Measurements from ENCODE around the gene HDGF. TPM values are rescaled to one million over a fixed set of nuclear protein-coding genes. Genes with fewer than 3 reads are reported as not detected.

Gene HDGF
- total RNA-seq, 2 donors from 2014 or later: 93.5 to 118 TPM

DNA sequence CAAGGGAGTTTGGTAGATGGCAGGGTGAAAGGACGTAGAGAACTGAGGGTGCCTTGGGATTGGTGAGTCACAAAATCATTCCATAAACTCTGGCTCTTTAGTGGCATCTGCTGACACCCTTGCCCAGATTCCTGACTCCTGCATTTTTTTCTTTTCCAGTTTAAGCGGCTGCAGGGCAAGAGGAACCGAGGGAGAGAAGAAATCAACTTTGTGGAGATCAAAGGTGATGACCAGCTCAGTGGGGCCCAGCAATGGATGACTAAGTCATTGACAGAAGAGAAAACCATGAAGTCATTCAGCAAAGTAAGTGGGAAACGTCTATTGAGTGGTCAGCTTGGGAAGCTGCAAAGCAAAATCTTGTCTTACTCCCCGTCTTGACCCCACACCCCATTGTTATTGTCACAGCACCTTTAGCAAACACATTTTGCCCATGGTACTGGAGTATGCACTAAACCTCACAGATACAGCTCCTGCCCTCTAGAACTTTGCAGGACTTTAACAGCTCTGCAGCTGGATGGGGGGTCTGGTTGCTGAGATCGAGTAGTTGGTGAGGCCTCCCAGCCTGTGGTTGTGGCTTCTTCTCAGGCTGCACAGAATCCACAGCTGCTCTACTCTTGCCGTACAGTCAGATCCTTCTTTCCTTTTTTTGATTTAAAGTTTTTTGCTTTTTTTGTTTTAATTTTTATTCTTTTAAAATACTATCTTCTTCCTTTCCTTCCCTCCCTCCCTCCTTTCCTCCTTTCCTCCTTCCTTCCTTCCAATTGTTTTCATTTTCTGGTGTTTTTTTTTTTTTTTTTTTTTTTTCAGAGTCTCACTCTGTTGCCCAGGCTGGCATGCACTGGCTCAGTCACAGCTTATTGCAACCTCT lies 43.3 kb upstream of the HDGF start:
- Histone ChIP-seq H3K27ac (no peak overlapping the region), H3K27me3 (replicated peaks; ENCODE audit: insufficient read depth) (no peaks in the 10 kb centered on the region), H3K4me1 (ENCODE audit: control insufficient read depth in 1 of 2, low read depth in 2 of 2) (no peaks in the 10 kb centered on the region), H3K9me3 (no peaks in the 10 kb centered on the region), H3K4me3 (no peak overlapping the region), H3K36me3 (peaks cover 69% of the 10 kb centered on the region)
- ATAC-seq (ENCODE audit: insufficient number of reproducible peaks, low FRiP score, low read depth): no peak
- TF ChIP-seq, protein P1, sequence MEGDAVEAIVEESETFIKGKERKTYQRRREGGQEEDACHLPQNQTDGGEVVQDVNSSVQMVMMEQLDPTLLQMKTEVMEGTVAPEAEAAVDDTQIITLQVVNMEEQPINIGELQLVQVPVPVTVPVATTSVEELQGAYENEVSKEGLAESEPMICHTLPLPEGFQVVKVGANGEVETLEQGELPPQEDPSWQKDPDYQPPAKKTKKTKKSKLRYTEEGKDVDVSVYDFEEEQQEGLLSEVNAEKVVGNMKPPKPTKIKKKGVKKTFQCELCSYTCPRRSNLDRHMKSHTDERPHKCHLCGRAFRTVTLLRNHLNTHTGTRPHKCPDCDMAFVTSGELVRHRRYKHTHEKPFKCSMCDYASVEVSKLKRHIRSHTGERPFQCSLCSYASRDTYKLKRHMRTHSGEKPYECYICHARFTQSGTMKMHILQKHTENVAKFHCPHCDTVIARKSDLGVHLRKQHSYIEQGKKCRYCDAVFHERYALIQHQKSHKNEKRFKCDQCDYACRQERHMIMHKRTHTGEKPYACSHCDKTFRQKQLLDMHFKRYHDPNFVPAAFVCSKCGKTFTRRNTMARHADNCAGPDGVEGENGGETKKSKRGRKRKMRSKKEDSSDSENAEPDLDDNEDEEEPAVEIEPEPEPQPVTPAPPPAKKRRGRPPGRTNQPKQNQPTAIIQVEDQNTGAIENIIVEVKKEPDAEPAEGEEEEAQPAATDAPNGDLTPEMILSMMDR (IDR thresholded peaks at IDR 0.05): no peak
- DNase-seq (ENCODE audit: low spot score): no peak

GRCh38 chr1:156789621-156790318 lies 38.3 kb upstream of the HDGF start:
- TF ChIP-seq, protein P1 (IDR thresholded peaks at IDR 0.05): no peak
- DNase-seq (ENCODE audit: low spot score): no peak
- Histone ChIP-seq H3K9me3 (no peaks in the 10 kb centered on the region), H3K27ac (no peak overlapping the region), H3K27me3 (replicated peaks; ENCODE audit: insufficient read depth) (no peaks in the 10 kb centered on the region), H3K4me3 (no peak overlapping the region), H3K4me1 (ENCODE audit: control insufficient read depth in 1 of 2, low read depth in 2 of 2) (no peaks in the 10 kb centered on the region), H3K36me3 (peaks cover 48% of the 10 kb centered on the region)
- ATAC-seq (ENCODE audit: insufficient number of reproducible peaks, low FRiP score, low read depth): no peak

DNA sequence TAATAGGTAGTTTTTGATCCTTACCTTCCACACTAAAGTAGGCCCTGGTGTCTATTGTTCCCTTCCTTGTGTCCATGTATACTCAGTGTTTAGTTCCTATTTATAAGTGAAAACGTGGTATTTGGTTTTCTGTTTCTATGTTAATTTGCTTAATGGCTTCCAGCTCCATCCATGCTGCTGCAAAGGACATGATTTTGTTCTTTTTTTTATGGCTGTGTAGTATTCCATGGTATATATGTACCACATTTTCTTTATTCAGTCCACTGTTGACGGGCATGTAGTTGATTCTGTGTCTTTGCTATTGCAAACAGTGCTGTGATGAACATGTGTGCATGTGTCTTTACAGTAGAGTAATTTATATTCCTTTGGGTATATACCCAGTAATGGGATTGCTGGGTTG lies 36.7 kb upstream of the HDGF start:
- peaks cover 48% of the 10 kb centered on the region for H3K36me3 ChIP-seq

DNA sequence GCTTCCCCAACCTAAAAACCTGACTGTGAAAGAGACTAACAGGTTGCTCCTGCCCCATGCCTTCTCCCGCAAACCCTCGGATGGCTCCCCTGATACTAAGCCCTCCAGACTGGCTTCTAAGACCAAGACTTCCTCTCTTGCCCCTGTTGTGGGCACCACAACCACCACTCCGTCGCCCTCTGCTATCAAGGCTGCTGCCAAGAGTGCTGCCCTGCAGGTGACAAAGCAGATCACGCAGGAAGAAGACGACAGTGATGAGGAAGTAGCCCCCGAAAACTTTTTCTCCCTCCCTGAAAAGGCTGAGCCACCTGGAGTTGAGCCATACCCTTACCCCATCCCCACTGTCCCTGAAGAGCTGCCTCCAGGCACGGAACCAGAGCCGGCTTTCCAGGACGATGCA lies 35.2 kb upstream of the HDGF start:
- TF ChIP-seq, protein P1 (IDR thresholded peaks at IDR 0.05): no peak
- ATAC-seq (ENCODE audit: insufficient number of reproducible peaks, low FRiP score, low read depth): no peak
- Histone ChIP-seq H3K27me3 (replicated peaks; ENCODE audit: insufficient read depth) (no peaks in the 10 kb centered on the region), H3K4me1 (ENCODE audit: control insufficient read depth in 1 of 2, low read depth in 2 of 2) (peaks cover 0 to 4% of the 10 kb centered on the region in 2 donors), H3K36me3 (peaks cover 45% of the 10 kb centered on the region), H3K27ac (no peak overlapping the region), H3K9me3 (no peaks in the 10 kb centered on the region), H3K4me3 (no peak overlapping the region)
- DNase-seq (ENCODE audit: low spot score): no peak

More for the DNA sequence above, 36.7 kb upstream of the HDGF start:
- Histone ChIP-seq H3K4me1 (ENCODE audit: control insufficient read depth in 1 of 2, low read depth in 2 of 2) (no peaks in the 10 kb centered on the region), H3K9me3 (no peaks in the 10 kb centered on the region), H3K4me3 (no peak overlapping the region), H3K27me3 (replicated peaks; ENCODE audit: insufficient read depth) (no peaks in the 10 kb centered on the region), H3K27ac (no peak overlapping the region)
- no peak for ATAC-seq (ENCODE audit: insufficient number of reproducible peaks, low FRiP score, low read depth)
- no peak for DNase-seq (ENCODE audit: low spot score)
- TF ChIP-seq, protein P1 (IDR thresholded peaks at IDR 0.05): no peak

DNA sequence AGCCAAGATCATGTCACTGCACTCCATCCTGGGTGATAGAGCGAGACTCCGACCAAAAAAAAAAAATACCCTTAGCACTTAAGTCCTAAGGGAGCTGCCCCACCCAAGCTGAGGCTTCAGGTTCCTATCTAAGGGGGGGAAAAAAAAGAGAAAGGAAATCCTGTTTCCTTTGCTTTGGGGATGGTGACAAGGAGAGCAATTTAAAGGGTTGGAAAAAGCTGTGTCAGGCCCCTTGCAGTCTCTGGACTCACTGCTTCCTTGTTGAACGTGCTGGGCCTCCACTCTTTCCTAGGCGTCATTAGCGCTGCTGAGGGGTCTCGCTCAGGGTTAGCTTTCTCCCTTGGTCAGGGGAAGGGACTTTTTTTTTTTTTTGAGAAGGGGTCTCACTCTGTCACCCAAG lies 34.0 kb upstream of the HDGF start:
- Histone ChIP-seq H3K27me3 (replicated peaks; ENCODE audit: insufficient read depth) (no peaks in the 10 kb centered on the region), H3K4me3 (no peak overlapping the region), H3K9me3 (no peaks in the 10 kb centered on the region), H3K27ac (no peak overlapping the region), H3K4me1 (ENCODE audit: control insufficient read depth in 1 of 2, low read depth in 2 of 2) (peaks cover 0 to 12% of the 10 kb centered on the region in 2 donors), H3K36me3 (peaks cover 36% of the 10 kb centered on the region)
- TF ChIP-seq, protein P1 (IDR thresholded peaks at IDR 0.05): no peak
- DNase-seq (ENCODE audit: low spot score) (no peak), ATAC-seq (ENCODE audit: insufficient number of reproducible peaks, low FRiP score, low read depth) (no peak)
